ENCODE measurements around the gene ZNF613. TPM values are rescaled to one million over a fixed set of nuclear protein-coding genes. Genes with fewer than 3 reads are reported as not detected.
A peak's percentile ranks its signal among the peaks of the same experiment; 100 is the strongest.

Gene ZNF613
- total and polyA plus RNA-seq, 4 donors = 1.1 to 2.8 (median 2.0) TPM

- H3K4me1 ChIP-seq (ENCODE audit: control insufficient read depth in 4 of 4, insufficient read depth in 4 of 4, low read length in 3 of 4) = no peaks in the 10 kb centered on the region
- peak overlapping the region in 2 of 3 donors; percentile 16 to 34 for H3K4me3 ChIP-seq (ENCODE audit: low read depth in 1 of 3, low read length in 3 of 3)
- WGBS = 89% methylated on average over 3 of the region's 3 CpGs
- H3K36me3 ChIP-seq (ENCODE audit: control insufficient read depth in 4 of 4, insufficient read depth in 3 of 4, low read depth in 1 of 4, low read length in 3 of 4) = no peaks in the 10 kb centered on the region
- H3K9ac ChIP-seq (ENCODE audit: low read depth in 1 of 2, low read length in 2 of 2) = no peak overlapping the region
- no peak overlapping the region for H3K27ac ChIP-seq (ENCODE audit: low read depth in 1 of 2, low read length in 2 of 2)
- DNase-seq (ENCODE audit: low spot score) = no peak
- H3K27me3 ChIP-seq (ENCODE audit: control insufficient read depth in 4 of 4, insufficient read depth in 4 of 4, low read length in 3 of 4) = no peaks in the 10 kb centered on the region
- peaks cover 45 to 75% (median 61%) of the 10 kb centered on the region in 4 donors for H3K9me3 ChIP-seq (ENCODE audit: control insufficient read depth in 4 of 4, low read length in 3 of 4)
- TF ChIP-seq HNF4G (IDR thresholded peaks at IDR 0.05) = no peak
- no peak for TF ChIP-seq CTCF (IDR thresholded peaks at IDR 0.05; ENCODE audit: low read depth, low read length, missing input control)
- no peak for TF ChIP-seq FOXA2 (IDR thresholded peaks at IDR 0.05)
- TF ChIP-seq ATF3 (IDR thresholded peaks at IDR 0.05) = no peak
- TF ChIP-seq YY1 (IDR thresholded peaks at IDR 0.05) = no peak
- no peak for TF ChIP-seq REST (IDR thresholded peaks at IDR 0.05)
Measured at GRCh38 chr19:51919606-51920005, 7.7 kb upstream of the ZNF613 start.

- H3K36me3 ChIP-seq (ENCODE audit: control insufficient read depth in 4 of 4, insufficient read depth in 3 of 4, low read depth in 1 of 4, low read length in 3 of 4) = no peaks in the 10 kb centered on the region
- H3K4me3 ChIP-seq (ENCODE audit: low read depth in 1 of 3, low read length in 3 of 3) = peak overlapping the region in 2 of 3 donors; percentile 30 to 43
- H3K4me1 ChIP-seq (ENCODE audit: control insufficient read depth in 4 of 4, insufficient read depth in 4 of 4, low read length in 3 of 4) = peaks cover 0 to 3% (median 0%) of the 10 kb centered on the region in 4 donors
- 90% methylated on average over 8 of the region's 8 CpGs for WGBS
- no peak overlapping the region for H3K27ac ChIP-seq (ENCODE audit: low read depth in 1 of 2, low read length in 2 of 2)
- DNase-seq (ENCODE audit: low spot score) = no peak
- peaks cover 37 to 57% (median 48%) of the 10 kb centered on the region in 4 donors for H3K9me3 ChIP-seq (ENCODE audit: control insufficient read depth in 4 of 4, low read length in 3 of 4)
- H3K9ac ChIP-seq (ENCODE audit: low read depth in 1 of 2, low read length in 2 of 2) = no peak overlapping the region
- H3K27me3 ChIP-seq (ENCODE audit: control insufficient read depth in 4 of 4, insufficient read depth in 4 of 4, low read length in 3 of 4) = no peaks in the 10 kb centered on the region
- TF ChIP-seq ATF3 (IDR thresholded peaks at IDR 0.05) (no peak), FOXA1 (IDR thresholded peaks at IDR 0.05) (no peak), REST (IDR thresholded peaks at IDR 0.05) (no peak), ZBTB33 (IDR thresholded peaks at IDR 0.05) (no peak), MAX (IDR thresholded peaks at IDR 0.05) (no peak), RXRA (IDR thresholded peaks at IDR 0.05) (no peak), SP1 (IDR thresholded peaks at IDR 0.05) (no peak), FOXA2 (IDR thresholded peaks at IDR 0.05) (no peak), CTCF (IDR thresholded peaks at IDR 0.05; ENCODE audit: low read depth, low read length, missing input control) (no peak), NR2F2 (IDR thresholded peaks at IDR 0.05) (no peak), RAD21 (IDR thresholded peaks at IDR 0.05) (no peak), HNF4A (conservative IDR thresholded peaks at IDR 0.05) (no peak), EGR1 (IDR thresholded peaks at IDR 0.05; ENCODE audit: low read depth in 2 of 2) (no peak), YY1 (IDR thresholded peaks at IDR 0.05) (no peak), JUND (IDR thresholded peaks at IDR 0.05) (no peak), HNF4G (IDR thresholded peaks at IDR 0.05) (no peak), TAF1 (conservative IDR thresholded peaks at IDR 0.05) (no peak), GABPA (IDR thresholded peaks at IDR 0.05 in 1 of 2, conservative IDR thresholded peaks at IDR 0.05 in 1 of 2) (no peak)
Measured at GRCh38 chr19:51921949-51922348, 5.3 kb upstream of the ZNF613 start.

Data from liver (tissue), 9 donors.